Fibroblast of villous mesenchyme (primary cell): ENCODE measurements around the gene FKBP1A. TPM values are rescaled to one million over a fixed set of nuclear protein-coding genes. Genes with fewer than 3 reads are reported as not detected.

Experiments
- DNase-seq: peaks from one replicate; pipeline ENCODE4 v3.0.0-alpha.2; 2010; ENCODE audit warnings: low read depth
- H3K4me3 ChIP-seq: 2 replicates; pipeline ENCODE4 v1.5.1; 2011; ENCODE audit warnings: low read depth, mild to moderate bottlenecking, low read length
- total RNA-seq: library from RNA; depleted of rRNA; stranded (reverse); fragments of >200 nt; gene quantifications from 2 replicates; pipeline ENCODE4 v1.2.3, GENCODE V29; 2012
- TF ChIP-seq, protein P1 (sequence below): IDR thresholded peaks from 2 replicates; pipeline ENCODE4 v1.5.1; 2012; ENCODE audit warnings: low read depth, mild to moderate bottlenecking, low read length; ENCODE audit not compliant: insufficient read depth

The FKBP1A gene
- total RNA-seq, 1 donor, result 172 TPM

DNA sequence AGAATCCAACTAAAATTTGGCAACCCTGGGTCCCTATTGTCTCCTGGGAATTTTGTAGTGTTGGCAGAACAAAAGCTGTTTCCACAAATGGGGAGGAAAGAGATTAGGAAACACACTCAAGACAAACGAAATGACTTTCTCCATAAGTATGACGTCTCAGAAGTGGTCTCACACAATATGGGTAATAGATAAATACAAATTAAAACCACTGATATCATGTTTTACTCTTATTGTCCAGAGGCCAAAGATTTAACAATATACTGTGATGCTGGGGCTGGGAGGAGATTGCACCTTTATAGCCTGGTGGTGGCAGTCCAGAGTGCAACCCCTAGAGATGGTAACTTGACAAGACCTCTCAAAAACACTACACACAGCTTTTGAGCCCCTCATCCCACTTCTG, 18.6 kb downstream of the FKBP1A start:
- TF ChIP-seq, protein P1, sequence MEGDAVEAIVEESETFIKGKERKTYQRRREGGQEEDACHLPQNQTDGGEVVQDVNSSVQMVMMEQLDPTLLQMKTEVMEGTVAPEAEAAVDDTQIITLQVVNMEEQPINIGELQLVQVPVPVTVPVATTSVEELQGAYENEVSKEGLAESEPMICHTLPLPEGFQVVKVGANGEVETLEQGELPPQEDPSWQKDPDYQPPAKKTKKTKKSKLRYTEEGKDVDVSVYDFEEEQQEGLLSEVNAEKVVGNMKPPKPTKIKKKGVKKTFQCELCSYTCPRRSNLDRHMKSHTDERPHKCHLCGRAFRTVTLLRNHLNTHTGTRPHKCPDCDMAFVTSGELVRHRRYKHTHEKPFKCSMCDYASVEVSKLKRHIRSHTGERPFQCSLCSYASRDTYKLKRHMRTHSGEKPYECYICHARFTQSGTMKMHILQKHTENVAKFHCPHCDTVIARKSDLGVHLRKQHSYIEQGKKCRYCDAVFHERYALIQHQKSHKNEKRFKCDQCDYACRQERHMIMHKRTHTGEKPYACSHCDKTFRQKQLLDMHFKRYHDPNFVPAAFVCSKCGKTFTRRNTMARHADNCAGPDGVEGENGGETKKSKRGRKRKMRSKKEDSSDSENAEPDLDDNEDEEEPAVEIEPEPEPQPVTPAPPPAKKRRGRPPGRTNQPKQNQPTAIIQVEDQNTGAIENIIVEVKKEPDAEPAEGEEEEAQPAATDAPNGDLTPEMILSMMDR, result no peak
- no peak overlapping the region for H3K4me3 ChIP-seq
- DNase-seq, result no peak

DNA sequence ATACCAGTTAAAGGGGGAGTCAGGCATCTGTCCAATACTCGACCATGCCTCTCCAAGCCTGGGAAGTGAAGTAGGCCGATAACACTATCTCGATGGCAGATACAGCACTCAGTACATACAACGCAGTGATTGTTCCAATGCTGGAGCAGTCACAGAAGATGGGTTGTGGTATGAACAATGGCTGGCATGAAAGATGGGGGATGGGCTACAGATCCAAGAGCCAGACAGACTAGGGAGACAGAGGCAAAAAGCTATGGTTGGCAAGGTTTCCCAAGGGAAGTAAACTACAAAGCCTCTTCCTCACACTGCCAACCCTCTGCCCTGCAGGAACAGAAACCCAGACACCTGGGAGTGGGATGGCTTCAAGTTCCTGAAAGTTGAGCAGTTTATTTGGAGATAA, 19.2 kb downstream of the FKBP1A start:
- TF ChIP-seq, protein P1, result no peak
- no peak for DNase-seq
- no peak overlapping the region for H3K4me3 ChIP-seq

DNA sequence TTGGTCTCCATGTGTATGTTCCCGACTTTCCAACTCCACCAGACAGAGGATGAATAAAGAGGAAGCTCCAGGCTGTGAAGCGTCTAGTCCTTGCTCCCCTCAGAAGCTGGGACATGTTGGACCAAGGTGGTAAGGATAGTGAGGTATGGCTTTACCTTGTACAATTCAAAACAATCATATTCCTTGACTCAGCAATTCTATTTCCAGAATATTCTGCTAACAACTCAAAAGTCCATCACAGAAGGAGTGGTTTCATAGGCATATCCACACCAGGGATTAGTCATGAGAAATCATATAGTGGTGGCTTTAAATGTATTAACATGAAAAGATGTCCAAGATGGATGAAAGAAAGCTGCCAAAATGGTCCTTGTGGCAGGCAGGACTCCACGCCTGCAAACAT, 19.8 kb downstream of the FKBP1A start:
- no peak for DNase-seq
- TF ChIP-seq, protein P1, result no peak
- no peak overlapping the region for H3K4me3 ChIP-seq

DNA sequence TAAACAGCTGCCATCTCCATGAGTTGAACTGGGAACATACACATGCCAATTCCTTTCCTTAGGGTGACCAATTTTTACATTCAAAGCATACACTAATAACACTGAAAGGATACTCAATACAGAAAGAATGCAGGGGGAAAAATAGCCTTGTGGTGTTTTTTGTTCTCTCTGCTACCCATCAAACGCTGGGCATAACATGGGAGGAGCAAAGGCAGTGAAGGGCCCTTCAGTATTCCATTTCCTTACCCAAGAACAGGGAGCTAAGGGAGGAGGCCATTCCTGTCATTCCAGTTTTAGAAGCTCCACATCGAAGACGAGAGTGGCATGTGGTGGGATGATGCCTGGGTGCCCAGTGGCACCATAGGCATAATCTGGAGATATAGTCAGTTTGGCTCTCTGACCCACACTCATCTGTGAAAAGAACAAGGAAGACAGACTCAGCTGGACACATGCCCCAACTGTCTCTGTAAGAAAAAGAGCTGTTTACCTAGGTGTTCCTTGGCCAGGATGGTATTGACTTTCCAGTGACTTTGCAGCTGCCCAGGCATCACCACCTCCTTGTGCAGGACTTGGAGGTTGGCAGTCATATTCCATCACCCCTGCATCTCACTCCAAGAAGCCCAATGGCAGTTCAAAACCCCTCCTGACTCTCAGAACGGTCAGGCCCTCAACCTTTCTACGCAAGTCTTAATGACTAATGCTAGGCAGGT, 20.9 kb downstream of the FKBP1A start:
- DNase-seq, result no peak
- no peak overlapping the region for H3K4me3 ChIP-seq
- TF ChIP-seq, protein P1, result no peak

DNA sequence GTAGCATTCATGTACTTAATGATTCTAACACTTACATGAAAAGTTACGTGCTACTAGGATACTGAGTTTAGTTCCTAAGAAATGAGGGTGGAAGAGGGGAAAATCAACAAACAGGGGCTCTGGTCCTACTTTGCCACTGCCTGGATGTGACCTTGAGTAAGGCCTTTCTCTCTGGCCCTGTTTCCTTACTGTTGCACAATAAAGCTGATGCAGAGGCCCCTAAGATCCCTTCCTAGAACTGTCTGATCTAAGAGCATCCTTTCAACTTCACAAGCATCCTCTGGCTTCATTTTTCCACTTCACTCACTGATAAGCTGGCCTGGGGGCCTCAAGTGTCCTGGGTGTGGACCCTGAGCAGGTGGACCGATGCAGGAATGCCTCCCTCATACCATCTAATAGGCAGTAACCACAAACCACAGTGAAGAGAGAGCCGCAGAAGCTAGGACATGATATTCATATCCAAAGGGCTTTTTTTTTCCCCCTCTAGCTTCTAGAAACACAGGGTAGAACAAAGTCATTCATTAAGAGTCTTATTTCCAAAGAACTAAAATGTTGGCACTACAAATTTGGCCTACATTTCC, 21.6 kb downstream of the FKBP1A start:
- H3K4me3 ChIP-seq, result no peak overlapping the region
- peak; percentile 45 for DNase-seq
- TF ChIP-seq, protein P1, result no peak

DNA sequence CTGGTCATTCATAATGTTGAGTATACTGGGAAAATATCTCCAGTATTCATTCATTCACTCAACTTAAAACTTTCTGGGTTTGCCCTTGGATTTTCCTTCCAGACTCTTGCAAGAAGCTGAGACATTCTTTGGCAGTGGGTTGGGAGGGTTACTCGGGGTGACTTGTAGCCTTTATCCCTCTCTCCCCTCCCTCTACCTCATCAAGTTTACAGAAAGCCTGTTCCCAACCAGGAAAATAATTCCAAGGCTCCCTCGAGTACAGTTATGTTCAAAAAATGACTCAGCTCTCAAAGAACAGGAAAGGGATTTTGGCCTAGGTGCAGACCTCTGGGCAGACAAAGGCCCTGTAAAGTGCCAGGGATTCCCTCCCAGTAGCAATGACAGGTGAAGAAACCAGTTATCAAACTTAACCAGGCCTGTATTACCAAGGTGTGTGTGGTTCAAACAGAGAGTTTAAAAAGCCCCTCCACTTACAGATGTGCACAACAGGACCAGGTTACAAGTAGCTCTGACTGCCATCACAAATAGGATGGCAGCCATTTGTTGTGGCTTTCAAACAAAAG, 22.2 kb downstream of the FKBP1A start:
- no peak overlapping the region for H3K4me3 ChIP-seq
- TF ChIP-seq, protein P1, result no peak
- DNase-seq, result peak; percentile 56
